SK-N-SH treated with all-trans-retinoic acid at 6 μM for 48 hours (cell line): ENCODE measurements around the gene TAPT1.

Experiments
- ATAC-seq: fragments of 200-7000 bp; cut with Tn5 transposase; 3 replicates; pipeline ENCODE4 v1.9.1; 2020; ENCODE audit warnings: mild to moderate bottlenecking, moderate library complexity
- ARNTL ChIP-seq: fragments of 450-650 bp; formaldehyde crosslinking; IDR thresholded peaks from 2 replicates; pipeline ENCODE4 v1.5.0; 2020; ENCODE audit warnings: low read depth, mild to moderate bottlenecking, moderate library complexity, borderline replicate concordance
- BACH2 ChIP-seq: fragments of 250-450 bp; sonication (Bioruptor Pico); IDR thresholded peaks from 2 replicates; pipeline ENCODE4 v1.9.0; 2021; ENCODE audit warnings: mild to moderate bottlenecking, borderline replicate concordance
- CSDC2 ChIP-seq: fragments of 250-450 bp; sonication (Bioruptor Pico); IDR thresholded peaks from 2 replicates; pipeline ENCODE4 v1.5.0; 2020; ENCODE audit warnings: mild to moderate bottlenecking, moderate library complexity
- CSRNP3 ChIP-seq: fragments of 250-450 bp; sonication (Bioruptor Pico); IDR thresholded peaks from 2 replicates; pipeline ENCODE4 v1.5.1; 2021; ENCODE audit warnings: mild to moderate bottlenecking, moderate library complexity
- ESRRG ChIP-seq: fragments of 250-450 bp; sonication (Bioruptor Pico); IDR thresholded peaks from 2 replicates; pipeline ENCODE4 v1.6.1; 2021; ENCODE audit warnings: mild to moderate bottlenecking
- GLIS3 ChIP-seq: fragments of 250-450 bp; sonication (Bioruptor Pico); IDR thresholded peaks from 2 replicates; pipeline ENCODE4 v1.5.0; 2020; ENCODE audit warnings: mild to moderate bottlenecking, moderate library complexity
- ISL1 ChIP-seq: fragments of 250-450 bp; sonication (Bioruptor Pico); IDR thresholded peaks from 2 replicates; pipeline ENCODE4 v2.1.2; 2022; ENCODE audit warnings: mild to moderate bottlenecking, moderate library complexity
- OSR1 ChIP-seq: fragments of 250-450 bp; sonication (Bioruptor Pico); IDR thresholded peaks from 2 replicates; pipeline ENCODE4 v1.8.0; 2022; ENCODE audit warnings: moderate library complexity, mild to moderate bottlenecking, inconsistent platforms
- PATZ1 ChIP-seq: fragments of 250-450 bp; sonication (Bioruptor Pico); IDR thresholded peaks from 2 replicates; pipeline ENCODE4 v1.8.0; 2020; ENCODE audit warnings: mild to moderate bottlenecking, moderate library complexity, borderline replicate concordance
- PPARA ChIP-seq: fragments of 250-450 bp; sonication (Bioruptor Pico); IDR thresholded peaks from 2 replicates; pipeline ENCODE4 v1.5.0; 2020; ENCODE audit warnings: mild to moderate bottlenecking, borderline replicate concordance
- RARB ChIP-seq: fragments of 250-450 bp; sonication (Bioruptor Pico); IDR thresholded peaks from 2 replicates; pipeline ENCODE4 v1.8.0; 2021; ENCODE audit warnings: mild to moderate bottlenecking, moderate library complexity
- SNAI2 ChIP-seq: fragments of 250-450 bp; sonication (Bioruptor Pico); IDR thresholded peaks from 2 replicates; pipeline ENCODE4 v1.5.0; 2020; ENCODE audit warnings: mild to moderate bottlenecking, moderate library complexity
- TCF4 ChIP-seq: fragments of 250-450 bp; sonication (Bioruptor Pico); IDR thresholded peaks from 2 replicates; pipeline ENCODE4 v1.8.0; 2021; ENCODE audit warnings: mild to moderate bottlenecking, moderate library complexity, borderline replicate concordance
- TSHZ2 ChIP-seq: fragments of 250-450 bp; sonication (Bioruptor Pico); IDR thresholded peaks from 2 replicates; pipeline ENCODE4 v1.5.0; 2020; ENCODE audit warnings: mild to moderate bottlenecking, moderate library complexity
- ZFP3 ChIP-seq: fragments of 250-450 bp; sonication (Bioruptor Pico); IDR thresholded peaks from 2 replicates; pipeline ENCODE4 v1.5.0; 2020; ENCODE audit warnings: mild to moderate bottlenecking, moderate library complexity
- ZFP30 ChIP-seq: fragments of 450-650 bp; formaldehyde crosslinking; IDR thresholded peaks from 2 replicates; pipeline ENCODE4 v1.5.0; 2022; ENCODE audit warnings: mild to moderate bottlenecking, moderate library complexity
- ZNF565 ChIP-seq: fragments of 450-650 bp; formaldehyde crosslinking; conservative IDR thresholded peaks from 2 replicates; pipeline ENCODE4 v1.5.0; 2020; ENCODE audit warnings: low read depth, mild to moderate bottlenecking, moderate library complexity
- ZNF70 ChIP-seq: fragments of 450-650 bp; formaldehyde crosslinking; IDR thresholded peaks from 2 replicates; pipeline ENCODE4 v1.5.0; 2020; ENCODE audit warnings: mild to moderate bottlenecking, moderate library complexity
- ZNF8 ChIP-seq: fragments of 450-650 bp; formaldehyde crosslinking; IDR thresholded peaks from 2 replicates; pipeline ENCODE4 v1.5.0; 2020; ENCODE audit warnings: mild to moderate bottlenecking, moderate library complexity
- TF ChIP-seq, protein P1 (sequence below): fragments of 250-450 bp; sonication (Bioruptor Pico); IDR thresholded peaks from 2 replicates; pipeline ENCODE4 v1.5.1; 2020; ENCODE audit warnings: low read depth, mild to moderate bottlenecking, moderate library complexity

Gene TAPT1

GRCh38 chr4:16264798-16265197 is 38.5 kb upstream of the TAPT1 start (continued):
- no peak for TF ChIP-seq CSRNP3
- no peak for TF ChIP-seq OSR1
- TF ChIP-seq ZNF70 (CRISPR knock-in tag), result no peak
- TF ChIP-seq BACH2 (CRISPR knock-in tag), result no peak
- TF ChIP-seq ZNF8 (CRISPR knock-in tag), result no peak
- TF ChIP-seq CSDC2 (CRISPR knock-in tag), result no peak
- TF ChIP-seq PPARA (CRISPR knock-in tag), result no peak
- TF ChIP-seq RARB, result no peak
- TF ChIP-seq ZFP30 (CRISPR knock-in tag), result no peak

DNA sequence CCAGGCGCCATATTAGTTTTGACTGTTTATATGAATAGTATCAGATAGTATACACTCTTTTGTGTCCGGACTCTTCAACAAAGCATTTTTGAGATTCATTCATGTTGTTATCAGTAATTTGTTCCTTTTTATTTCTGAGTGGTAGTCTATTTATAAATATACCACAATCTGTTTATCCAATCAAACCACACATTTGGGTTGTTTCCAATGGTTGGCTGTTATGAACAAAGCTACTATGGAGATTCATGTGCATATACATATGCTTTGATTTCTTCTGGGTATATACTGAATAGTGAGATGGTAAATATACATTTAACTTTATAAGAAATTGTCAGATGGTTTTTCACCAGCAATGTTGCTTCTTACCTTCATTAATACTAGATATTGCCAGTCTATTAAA is 36.8 kb upstream of the TAPT1 start:
- TF ChIP-seq ISL1 (CRISPR knock-in tag) (no peak), ZNF70 (CRISPR knock-in tag) (no peak)
- ATAC-seq, result no peak

DNA sequence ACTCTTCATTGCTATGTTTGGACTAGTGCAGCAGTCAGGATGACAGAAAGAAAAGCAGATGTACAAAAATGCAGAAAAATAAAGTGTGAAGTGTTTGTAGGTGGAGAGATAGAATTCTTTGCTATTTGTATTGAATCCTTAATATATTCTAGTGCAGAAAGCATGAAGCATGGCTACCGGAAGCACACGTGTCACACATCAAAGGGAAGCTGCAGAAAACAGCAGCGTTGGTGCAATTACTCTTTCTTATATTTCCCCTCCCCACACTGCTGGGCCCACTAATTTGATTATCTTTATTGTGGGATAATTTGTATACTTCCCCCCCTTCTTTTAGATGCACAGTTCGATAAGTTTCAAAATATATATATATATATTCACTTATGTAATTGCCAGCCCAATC is 35.9 kb upstream of the TAPT1 start:
- no peak for TF ChIP-seq ESRRG
- no peak for TF ChIP-seq GLIS3 (CRISPR knock-in tag)
- no peak for TF ChIP-seq TCF4 (CRISPR knock-in tag)
- TF ChIP-seq PPARA (CRISPR knock-in tag), result no peak
- no peak for TF ChIP-seq ISL1 (CRISPR knock-in tag)
- TF ChIP-seq ZNF8 (CRISPR knock-in tag), result no peak
- no peak for TF ChIP-seq OSR1
- TF ChIP-seq BACH2 (CRISPR knock-in tag), result no peak
- TF ChIP-seq ZNF70 (CRISPR knock-in tag), result no peak
- TF ChIP-seq SNAI2 (CRISPR knock-in tag), result no peak
- TF ChIP-seq TSHZ2 (CRISPR knock-in tag), result no peak
- no peak for TF ChIP-seq ZFP3 (CRISPR knock-in tag)
- TF ChIP-seq, protein P1, sequence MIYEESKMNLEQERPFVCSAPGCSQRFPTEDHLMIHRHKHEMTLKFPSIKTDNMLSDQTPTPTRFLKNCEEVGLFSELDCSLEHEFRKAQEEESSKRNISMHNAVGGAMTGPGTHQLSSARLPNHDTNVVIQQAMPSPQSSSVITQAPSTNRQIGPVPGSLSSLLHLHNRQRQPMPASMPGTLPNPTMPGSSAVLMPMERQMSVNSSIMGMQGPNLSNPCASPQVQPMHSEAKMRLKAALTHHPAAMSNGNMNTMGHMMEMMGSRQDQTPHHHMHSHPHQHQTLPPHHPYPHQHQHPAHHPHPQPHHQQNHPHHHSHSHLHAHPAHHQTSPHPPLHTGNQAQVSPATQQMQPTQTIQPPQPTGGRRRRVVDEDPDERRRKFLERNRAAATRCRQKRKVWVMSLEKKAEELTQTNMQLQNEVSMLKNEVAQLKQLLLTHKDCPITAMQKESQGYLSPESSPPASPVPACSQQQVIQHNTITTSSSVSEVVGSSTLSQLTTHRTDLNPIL, result no peak
- TF ChIP-seq ZNF565 (CRISPR knock-in tag), result no peak
- TF ChIP-seq RARB, result no peak
- TF ChIP-seq ZFP30 (CRISPR knock-in tag), result no peak
- TF ChIP-seq PATZ1 (CRISPR knock-in tag), result no peak
- ATAC-seq, result no peak

GRCh38 chr4:16261313-16261878 is 35.1 kb upstream of the TAPT1 start:
- no peak for ATAC-seq
- TF ChIP-seq TSHZ2 (CRISPR knock-in tag), result no peak
- no peak for TF ChIP-seq ZFP30 (CRISPR knock-in tag)
- TF ChIP-seq ESRRG, result no peak
- TF ChIP-seq RARB, result no peak
- TF ChIP-seq, protein P1, result no peak
- no peak for TF ChIP-seq CSDC2 (CRISPR knock-in tag)
- no peak for TF ChIP-seq ARNTL
- no peak for TF ChIP-seq CSRNP3
